HepG2 (cell line): ENCODE results near the gene PAK1. TPM values are rescaled to one million over a fixed set of nuclear protein-coding genes. Genes with fewer than 3 reads are reported as not detected.

Experiments used
- ATAC-seq: fragments of 200-7000 bp; cut with Tn5 transposase; 3 replicates; pipeline ENCODE4 v1.9.1; 2020; ENCODE audit warnings: mild to moderate bottlenecking, moderate library complexity
- BruUV-seq: library from RNA; stranded (reverse); fragments of 400-500 nt; replicated peaks from 2 replicates; lab custom pipeline; 2021; lab: Mats Ljungman, UMichigan
- CTCF ChIA-PET: fragments of 300-600 bp; formaldehyde crosslinking; extraction: SDS; loops from one replicate; lab custom pipeline; 2021; ENCODE audit warnings: low total read pairs, inconsistent platforms, low intra/inter-chr PET ratio; lab: Yijun Ruan, JAX
- POLR2A ChIA-PET: fragments of 350-600 bp; sonication (Branson Sonifier 250); formaldehyde crosslinking; loops from one replicate; lab custom pipeline; 2020; ENCODE audit warnings: antibody characterized with exemption, inconsistent platforms; lab: Yijun Ruan, JAX
- DNase-seq: peaks from one replicate; pipeline ENCODE4 v3.0.0-alpha.2; 2015; ENCODE audit warnings: low spot score
- FAIRE-seq: peaks from 3 replicates; lab custom pipeline; 2011; peaks lifted over from hg19 to GRCh38; lab: Jason Lieb, UNC
- H2AFZ ChIP-seq: one replicate; pipeline ENCODE4 v1.6.1; 2011; ENCODE audit warnings: low read length, inconsistent platforms
- H3K27ac ChIP-seq: fragments of 300-600 bp; 3 replicates; pipeline ENCODE4 v1.8.0; 2011; ENCODE audit warnings: mixed run types, mild to moderate bottlenecking, mixed read lengths, low read length, inconsistent platforms; ENCODE audit not compliant: insufficient read depth; ENCODE audit errors: extremely low read length
- H3K27me3 ChIP-seq, 2 experiments: fragments of 200-600 bp in 1 of 2; 2 replicates in 1 of 2; 3 replicates in 1 of 2; pipeline versions ENCODE4 v1.6.0 to v1.8.0; 2011; ENCODE audit warnings: low read length in 2 of 2, mild to moderate bottlenecking in 2 of 2, moderate library complexity in 2 of 2, inconsistent platforms in 1 of 2; ENCODE audit not compliant: insufficient read depth in 2 of 2, control insufficient read depth in 1 of 2
- H3K36me3 ChIP-seq, 2 experiments: fragments of 200-600 bp in 1 of 2; replicated peaks in 1 of 2; 2 replicates in 1 of 2; 3 replicates in 1 of 2; pipeline versions ENCODE4 v1.5.1 to v1.8.0; 2011; ENCODE audit warnings: low read length in 2 of 2, inconsistent platforms in 1 of 2; ENCODE audit not compliant: insufficient read depth in 2 of 2, control insufficient read depth in 1 of 2
- H3K4me1 ChIP-seq: 2 replicates; pipeline ENCODE4 v1.5.1; 2012; ENCODE audit warnings: low read length, inconsistent platforms; ENCODE audit not compliant: insufficient read depth
- H3K4me2 ChIP-seq: 2 replicates; pipeline ENCODE4 v1.6.0; 2011; ENCODE audit warnings: low read depth, low read length, inconsistent platforms
- H3K4me3 ChIP-seq, 3 experiments: fragments of 200-600 bp in 1 of 3; sonication (generic), shearing (Covaris generic) in 1 of 3; replicated peaks in 1 of 3; 2 replicates each; pipeline ENCODE4 v1.5.1; 2011 to 2016; ENCODE audit warnings: low read length in 3 of 3, inconsistent platforms in 2 of 3, low read depth in 2 of 3, mild to moderate bottlenecking in 2 of 3, control low read depth in 1 of 3, mixed read lengths in 1 of 3; ENCODE audit not compliant: insufficient read depth in 1 of 3
- H3K79me2 ChIP-seq: one replicate; pipeline ENCODE4 v1.6.1; 2011; ENCODE audit warnings: low read length, inconsistent platforms; ENCODE audit not compliant: insufficient read depth
- H3K9ac ChIP-seq: 2 replicates; pipeline ENCODE4 v1.6.0; 2011; ENCODE audit warnings: mild to moderate bottlenecking, low read depth, low read length, inconsistent platforms; ENCODE audit not compliant: insufficient read depth
- H3K9me3 ChIP-seq: 2 replicates; pipeline ENCODE4 v1.5.1; 2012; ENCODE audit warnings: mild to moderate bottlenecking, low read length
- H4K20me1 ChIP-seq: 2 replicates; pipeline ENCODE4 v1.6.0; 2011; ENCODE audit warnings: inconsistent platforms, mild to moderate bottlenecking, low read length, moderate library complexity; ENCODE audit not compliant: insufficient read depth
- AGO2 ChIP-seq: fragments of 200-400 bp; formaldehyde crosslinking; optimal IDR thresholded peaks from 2 replicates; pipeline ENCODE3; 2017; ENCODE audit warnings: mild to moderate bottlenecking, low read depth, low read length, moderate library complexity
- BCL3 ChIP-seq: sonication (generic); formaldehyde crosslinking; IDR thresholded peaks from 2 replicates; pipeline ENCODE4 v1.5.1; 2020; ENCODE audit warnings: mild to moderate bottlenecking, missing genetic modification reagents, moderate library complexity
- CBFB ChIP-seq: sonication (generic); formaldehyde crosslinking; IDR thresholded peaks from 2 replicates; pipeline ENCODE4 v1.4.0; 2020; ENCODE audit warnings: missing genetic modification reagents
- PITX1 ChIP-seq: sonication (generic); formaldehyde crosslinking; IDR thresholded peaks from 2 replicates; pipeline ENCODE4 v1.5.1; 2020; ENCODE audit warnings: mild to moderate bottlenecking, missing genetic modification reagents
- REL ChIP-seq: sonication (generic); formaldehyde crosslinking; conservative IDR thresholded peaks from 2 replicates; pipeline ENCODE4 v1.8.0; 2022; ENCODE audit warnings: mild to moderate bottlenecking, missing genetic modification reagents, moderate library complexity
- ZNF253 ChIP-seq: sonication (generic); formaldehyde crosslinking; IDR thresholded peaks from 2 replicates; pipeline ENCODE4 v1.8.0; 2022; ENCODE audit warnings: mild to moderate bottlenecking, missing genetic modification reagents, borderline replicate concordance
- ZNF460 ChIP-seq: sonication (generic); formaldehyde crosslinking; IDR thresholded peaks from 2 replicates; pipeline ENCODE4 v1.5.1; 2020; ENCODE audit warnings: missing genetic modification reagents, mild to moderate bottlenecking, borderline replicate concordance
- WGBS: methylation state at CpG from one replicate; pipeline ENCODE4 v1.1.6; 2017; ENCODE audit warnings: low lambda C conversion rate; 5-methylcytosine and 5-hydroxymethylcytosine counted together
- in situ Hi-C: cut with HindIII; loops from 2 replicates; pipeline ENCODE4 v1.10.0; 2017; ENCODE audit warnings: low pct_unique_long_range_greater_than_20kb; ENCODE audit not compliant: extremely low pct_ligation_motif_present
- intact Hi-C: fragments of 100-400 bp; cut with micrococcal nuclease; formaldehyde crosslinking; loops from one replicate; pipeline ENCODE4 v1.10.0; 2022; ENCODE audit not compliant: unreplicated experiment
- polyA plus RNA-seq, 8 experiments: library from polyadenylated mRNA; depleted of rRNA in 3 of 8; stranded (reverse) in 7 of 8; unstranded in 1 of 8; fragments of >200 nt; fragmentation: Illumina TruSeq in 4 of 8; extraction: Trizol in 4 of 8; gene quantifications; 2 replicates each; pipeline versions ENCODE4 v1.2.1 to v1.2.3, GENCODE V29; 2011 to 2016; ENCODE audit warnings: low read depth in 4 of 8, missing spikeins in 1 of 8, mixed read lengths in 1 of 8; ENCODE audit not compliant: insufficient read depth in 1 of 8
- total RNA-seq, 5 experiments: library from RNA; depleted of rRNA; stranded (reverse); fragments of >200 nt; fragmentation: Illumina TruSeq; extraction: Trizol; gene quantifications; 2 replicates each; pipeline ENCODE4 v1.2.3, GENCODE V29; 2016; ENCODE audit warnings: low read depth in 1 of 5
- TF ChIP-seq, protein P1 (sequence below): sonication (generic); formaldehyde crosslinking; IDR thresholded peaks from 2 replicates; pipeline ENCODE4 v1.4.0; 2020; ENCODE audit warnings: missing genetic modification reagents

PAK1 gene
- total and polyA plus RNA-seq, 2 of the 13 experiments (the other 11 are each of a cell fraction or from before 2014, with no cell fraction given): 1.5 to 4.3 TPM

GRCh38 chr11:77412814-77413213 is 61.1 kb downstream of the PAK1 start (continued):
- TF ChIP-seq BCL3 (CRISPR knock-in tag) (no peak), REL (CRISPR knock-in tag) (no peak), ZNF460 (CRISPR knock-in tag) (no peak), PITX1 (CRISPR knock-in tag) (no peak)
- TF ChIP-seq, protein P1, sequence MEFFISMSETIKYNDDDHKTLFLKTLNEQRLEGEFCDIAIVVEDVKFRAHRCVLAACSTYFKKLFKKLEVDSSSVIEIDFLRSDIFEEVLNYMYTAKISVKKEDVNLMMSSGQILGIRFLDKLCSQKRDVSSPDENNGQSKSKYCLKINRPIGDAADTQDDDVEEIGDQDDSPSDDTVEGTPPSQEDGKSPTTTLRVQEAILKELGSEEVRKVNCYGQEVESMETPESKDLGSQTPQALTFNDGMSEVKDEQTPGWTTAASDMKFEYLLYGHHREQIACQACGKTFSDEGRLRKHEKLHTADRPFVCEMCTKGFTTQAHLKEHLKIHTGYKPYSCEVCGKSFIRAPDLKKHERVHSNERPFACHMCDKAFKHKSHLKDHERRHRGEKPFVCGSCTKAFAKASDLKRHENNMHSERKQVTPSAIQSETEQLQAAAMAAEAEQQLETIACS (CRISPR knock-in tag): no peak

GRCh38 chr11:77411717-77412441 is 62.0 kb downstream of the PAK1 start:
- peaks cover 0 to 1% of the 10 kb centered on the region in 2 experiments; a peak in 2 of 5 replicates for H3K27me3 ChIP-seq
- no peak overlapping the region for H3K4me3 ChIP-seq
- no peaks in the 10 kb centered on the region for H3K36me3 ChIP-seq
- H3K27ac ChIP-seq: no peak overlapping the region
- intact Hi-C loops (no loop called here), in situ Hi-C loops (no loop called here)
- ATAC-seq (no peak), DNase-seq (no peak), FAIRE-seq (no peak)
- H3K9ac ChIP-seq: no peak overlapping the region
- H3K4me2 ChIP-seq: no peak overlapping the region
- 80% methylated on average over 30 of the region's 33 CpGs for WGBS
- CTCF ChIA-PET: no interaction called here
- BruUV-seq: no TSS peak
- no peaks in the 10 kb centered on the region for H4K20me1 ChIP-seq
- POLR2A ChIA-PET: interaction anchor here (0.6 kb wide), 1 partner anchor 61 kb away, joined by 4 read pairs; no protein-coding TSS in a partner anchor
- TF ChIP-seq CBFB (CRISPR knock-in tag) (no peak), AGO2 (peak; percentile 27), ZNF253 (CRISPR knock-in tag) (no peak)
- no peaks in the 10 kb centered on the region for H3K79me2 ChIP-seq
- no peaks in the 10 kb centered on the region for H3K9me3 ChIP-seq
- peaks cover 16% of the 10 kb centered on the region for H3K4me1 ChIP-seq
- H2AFZ ChIP-seq: no peak overlapping the region
